Right lobe of liver (tissue), 6 donors: ENCODE measurements around the gene CCDC30. TPM values are rescaled to one million over a fixed set of nuclear protein-coding genes. Genes with fewer than 3 reads are reported as not detected.
"Not testable (repeated sequence)": the region's sequence is repeated elsewhere in the genome, so short reads cannot be mapped to it uniquely, and the experiment has no call there.

ENCODE experiments used
- ATAC-seq, 4 donors: fragments of 200-7000 bp; cut with Tn5 transposase; one replicate each; pipeline ENCODE4 v1.9.1; 2020; ENCODE audit warnings: mild to moderate bottlenecking in 4 of 4, moderate library complexity in 4 of 4
- DNase-seq, 3 donors: peaks; one replicate each; pipeline ENCODE4 v3.0.0-alpha.2; 2020
- H3K27ac ChIP-seq, 3 donors: fragments of 200-600 bp; one replicate each; pipeline ENCODE4 v1.8.0; 2022
- H3K27me3 ChIP-seq, 2 donors: fragments of 200-600 bp; one replicate each; pipeline ENCODE4 v1.8.0; 2022
- H3K36me3 ChIP-seq, 4 donors: fragments of 200-600 bp; sonication (generic) in 1 of 4; one replicate each; pipeline versions ENCODE4 v1.5.1 to v1.8.0; 2017 to 2022; ENCODE audit warnings: control low read depth in 1 of 4
- H3K4me1 ChIP-seq, 4 donors: fragments of 200-600 bp; sonication (generic) in 1 of 4; one replicate each; pipeline versions ENCODE4 v1.5.1 to v1.8.0; 2017 to 2022; ENCODE audit warnings: control low read depth in 1 of 4
- H3K4me3 ChIP-seq, 3 donors: fragments of 200-600 bp; one replicate each; pipeline ENCODE4 v1.8.0; 2022
- H3K9me3 ChIP-seq, 4 donors: fragments of 200-600 bp; sonication (generic) in 1 of 4; one replicate each; pipeline versions ENCODE4 v1.5.1 to v1.8.0; 2017 to 2022; ENCODE audit warnings: control low read depth in 1 of 4
- POLR2A ChIP-seq: fragments of 450-650 bp; IDR thresholded peaks from one replicate; pipeline ENCODE4 v1.6.1; 2017; ENCODE audit warnings: antibody characterized with exemption, mild to moderate bottlenecking
- WGBS: methylation state at CpG from one replicate; pipeline ENCODE4 v1.1.6; 2018; ENCODE audit warnings: low coverage, low lambda C conversion rate; ENCODE audit not compliant: insufficient coverage; ENCODE audit errors: missing lambda C conversion rate; 5-methylcytosine and 5-hydroxymethylcytosine counted together
- intact Hi-C, 2 donors: fragments of 100-400 bp; cut with DNase I; formaldehyde crosslinking; loops; one replicate each; pipeline versions ENCODE4 v1.11.2 to v1.14.1; 2022
- total RNA-seq, 6 experiments: library from RNA; depleted of rRNA in 2 of 6; stranded (reverse); fragments of >200 nt in 2 of 6; fragmentation: NEBNext Ultra II Directional in 3 of 6; extraction: Animal tissue kit (Norgen Biotek cat#: 25700) in 3 of 6; gene quantifications; one replicate each; pipeline versions ENCODE4 v1.1.0 to v1.2.4, GENCODE V29; 2016 to 2023
- TF ChIP-seq, protein P1 (sequence below), 4 donors: fragments of 200-600 bp in 3 of 4; fragments of 450-650 bp in 1 of 4; IDR thresholded peaks; one replicate each; pipeline versions ENCODE4 v1.5.1 to v1.8.0; 2016 to 2022; ENCODE audit warnings: antibody characterized with exemption in 4 of 4, mild to moderate bottlenecking in 2 of 4
- donor health status: DM: no; HTN: yes; CAD: no.
- donor health status: DM: no; HTN: no; CAD: no.
- donor health status: DM: no; HTN: no; CAD: no.
- donor health status: DM: no; HTN: yes; CAD: no.
- donor health status: DM: no; HTN: yes; CAD: no.

Gene CCDC30
- total RNA-seq, 6 experiments from 2014 or later: 0.37 to 1.4 (median 1.0) TPM

DNA sequence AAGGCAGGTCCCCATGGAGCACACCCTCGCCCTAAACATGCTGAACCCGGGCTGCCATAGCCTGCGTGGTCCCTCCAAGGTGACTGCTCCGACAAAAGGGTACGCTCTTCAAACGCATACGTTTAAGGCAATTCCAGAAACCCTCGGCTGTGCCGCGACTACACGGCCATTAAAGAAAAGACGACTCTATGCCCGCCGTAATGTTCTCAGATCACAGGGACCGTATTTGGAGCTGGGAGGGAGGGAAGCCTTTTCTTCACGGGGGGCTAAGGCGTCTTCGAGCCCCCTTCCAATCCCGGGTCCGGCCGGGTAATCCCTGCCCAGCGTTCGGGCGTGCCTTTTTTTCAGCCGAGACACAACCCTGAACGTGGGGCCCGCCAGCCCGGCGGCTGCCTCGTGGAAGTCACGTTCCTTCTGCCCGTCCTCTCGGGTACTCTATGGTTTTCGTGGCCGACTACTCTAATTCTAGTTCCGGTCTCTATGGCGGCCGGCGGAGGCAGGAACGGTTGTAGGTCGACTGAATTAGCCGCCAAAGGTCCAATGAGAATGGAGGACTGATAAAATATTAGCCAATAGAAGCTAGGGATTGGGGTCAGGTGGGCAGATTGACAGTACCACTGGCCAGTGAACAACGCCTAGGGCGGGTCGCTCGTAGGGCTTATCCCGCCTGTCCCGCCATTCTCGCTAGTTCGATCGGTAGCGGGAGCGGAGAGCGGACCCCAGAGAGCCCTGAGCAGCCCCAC, 218.8 kb downstream of the CCDC30 start, which contains the start of gene YBX1:
YBX1 (plus strand) TSS at position 678 of the 743 bp plus-strand sequence. CDS start 148 bp downstream, outside the sequence.
- peak; percentile 94 to 98 (median 96) for ATAC-seq

DNA sequence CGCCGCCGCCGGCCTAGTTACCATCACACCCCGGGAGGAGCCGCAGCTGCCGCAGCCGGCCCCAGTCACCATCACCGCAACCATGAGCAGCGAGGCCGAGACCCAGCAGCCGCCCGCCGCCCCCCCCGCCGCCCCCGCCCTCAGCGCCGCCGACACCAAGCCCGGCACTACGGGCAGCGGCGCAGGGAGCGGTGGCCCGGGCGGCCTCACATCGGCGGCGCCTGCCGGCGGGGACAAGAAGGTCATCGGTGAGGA, 219.3 kb downstream of the CCDC30 start:
- DNase-seq (peak in 1 of 3 donors; percentile 46), ATAC-seq (peak; percentile 2 to 39 (median 18))
- Histone ChIP-seq H3K4me3 (peak overlapping the region; percentile 68 to 80 (median 72)), H3K4me1 (peaks cover 0 to 46% (median 17%) of the 10 kb centered on the region in 4 donors), H3K27ac (peak overlapping the region; percentile 59 to 90 (median 73))
- H3K36me3 ChIP-seq, H3K27me3 ChIP-seq, H3K9me3 ChIP-seq, intact Hi-C loops: not testable (repeated sequence)
- WGBS: no CpG with 5 or more reads among the region's 33 CpGs

More for the DNA sequence above, 218.8 kb downstream of the CCDC30 start, which contains the start of gene YBX1:
- Histone ChIP-seq H3K27ac (peak within 1 kb of the TSS; percentile 74 to 90 (median 83)), H3K36me3 (peaks cover 0 to 3% (median 0%) of the 10 kb centered on the region in 4 donors), H3K4me3 (peak within 1 kb of the TSS; percentile 72 to 90 (median 80)), H3K27me3 (no peaks in the 10 kb centered on the region), H3K9me3 (no peaks in the 10 kb centered on the region), H3K4me1 (peaks cover 0 to 45% (median 17%) of the 10 kb centered on the region in 4 donors)
- WGBS: 1% methylated on average over 29 of the region's 54 CpGs
- peak; percentile 95 to 98 (median 97) for DNase-seq
- intact Hi-C loops: no loop called here
- TF ChIP-seq POLR2A: peak; percentile 92
- TF ChIP-seq, protein P1, sequence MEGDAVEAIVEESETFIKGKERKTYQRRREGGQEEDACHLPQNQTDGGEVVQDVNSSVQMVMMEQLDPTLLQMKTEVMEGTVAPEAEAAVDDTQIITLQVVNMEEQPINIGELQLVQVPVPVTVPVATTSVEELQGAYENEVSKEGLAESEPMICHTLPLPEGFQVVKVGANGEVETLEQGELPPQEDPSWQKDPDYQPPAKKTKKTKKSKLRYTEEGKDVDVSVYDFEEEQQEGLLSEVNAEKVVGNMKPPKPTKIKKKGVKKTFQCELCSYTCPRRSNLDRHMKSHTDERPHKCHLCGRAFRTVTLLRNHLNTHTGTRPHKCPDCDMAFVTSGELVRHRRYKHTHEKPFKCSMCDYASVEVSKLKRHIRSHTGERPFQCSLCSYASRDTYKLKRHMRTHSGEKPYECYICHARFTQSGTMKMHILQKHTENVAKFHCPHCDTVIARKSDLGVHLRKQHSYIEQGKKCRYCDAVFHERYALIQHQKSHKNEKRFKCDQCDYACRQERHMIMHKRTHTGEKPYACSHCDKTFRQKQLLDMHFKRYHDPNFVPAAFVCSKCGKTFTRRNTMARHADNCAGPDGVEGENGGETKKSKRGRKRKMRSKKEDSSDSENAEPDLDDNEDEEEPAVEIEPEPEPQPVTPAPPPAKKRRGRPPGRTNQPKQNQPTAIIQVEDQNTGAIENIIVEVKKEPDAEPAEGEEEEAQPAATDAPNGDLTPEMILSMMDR (IDR thresholded peaks at IDR 0.05): no peak

DNA sequence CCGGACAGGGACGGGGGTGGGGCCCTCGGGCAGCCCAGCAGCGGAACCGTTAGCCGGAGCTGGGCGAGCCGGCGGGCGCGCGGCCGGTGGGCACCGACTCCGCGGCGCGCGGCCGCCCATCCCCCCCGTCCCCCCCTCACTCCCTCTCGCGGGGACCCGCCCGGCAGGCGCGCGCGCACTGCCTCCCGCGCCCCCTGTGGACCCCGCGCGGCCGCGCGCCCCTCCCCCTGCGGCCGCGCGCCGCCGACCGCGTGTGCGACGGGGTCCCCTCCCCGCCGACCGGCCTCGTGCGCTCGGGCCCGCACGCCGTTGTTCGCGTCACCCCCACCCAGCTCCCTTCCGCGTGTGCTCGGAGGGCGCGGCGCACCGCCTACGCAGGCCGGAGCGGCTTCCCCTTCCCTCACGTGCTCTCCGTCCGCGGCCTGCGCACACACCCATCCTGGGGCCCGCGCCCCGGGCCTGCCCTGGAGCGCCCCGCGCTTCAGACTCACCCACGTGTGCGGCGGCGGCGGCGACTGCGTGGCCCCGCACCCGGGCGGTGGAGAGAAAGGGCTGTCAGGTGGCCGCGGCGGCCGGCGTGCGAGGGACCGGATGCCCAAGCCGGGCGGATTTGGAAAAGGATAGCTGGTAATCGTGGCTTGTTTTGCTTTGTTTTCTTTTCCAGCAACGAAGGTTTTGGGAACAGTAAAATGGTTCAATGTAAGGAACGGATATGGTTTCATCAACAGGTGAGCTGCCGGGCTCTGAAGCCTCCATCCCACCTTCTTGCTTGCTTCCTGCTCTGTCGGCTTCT, 219.8 kb downstream of the CCDC30 start:
- ATAC-seq (peak; percentile 59 to 66 (median 63)), DNase-seq (peak; percentile 76 to 85 (median 83))
- peaks cover 0 to 47% (median 17%) of the 10 kb centered on the region in 4 donors for H3K4me1 ChIP-seq
- peak overlapping the region; percentile 72 to 90 (median 80) for H3K4me3 ChIP-seq
- peaks cover 0 to 3% (median 0%) of the 10 kb centered on the region in 4 donors for H3K36me3 ChIP-seq
- TF ChIP-seq, protein P1 (IDR thresholded peaks at IDR 0.05): no peak
- peak; percentile 24 for TF ChIP-seq POLR2A
- intact Hi-C loops: no loop called here
- H3K27ac ChIP-seq: peak overlapping the region; percentile 59 to 90 (median 73)
- 2% methylated on average over 5 of the region's 103 CpGs for WGBS
- no peaks in the 10 kb centered on the region for H3K27me3 ChIP-seq
- no peaks in the 10 kb centered on the region for H3K9me3 ChIP-seq

DNA sequence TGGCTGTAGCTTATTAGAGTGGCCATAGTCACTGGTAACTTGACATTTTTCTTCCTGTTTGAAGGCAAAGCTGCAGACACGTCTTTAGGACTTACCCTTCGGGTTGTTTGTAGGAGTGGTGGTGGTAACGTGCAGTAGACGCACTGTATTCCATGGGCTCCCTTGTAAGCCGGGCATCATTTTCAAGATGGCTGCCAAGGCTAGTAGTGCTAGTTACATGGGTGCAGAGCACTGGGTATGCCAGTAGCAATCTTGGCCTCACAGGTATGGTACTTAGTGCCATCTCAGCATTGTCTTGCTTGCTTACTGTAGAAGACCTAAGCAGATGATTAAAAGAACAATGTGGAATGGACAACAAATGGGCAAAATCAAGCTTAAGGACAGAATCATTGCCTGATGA, 221.1 kb downstream of the CCDC30 start:
- no peak overlapping the region for H3K27ac ChIP-seq
- intact Hi-C loops: no loop called here
- H3K36me3 ChIP-seq: peaks cover 0 to 3% (median 0%) of the 10 kb centered on the region in 4 donors
- H3K4me1 ChIP-seq: peaks cover 0 to 52% (median 17%) of the 10 kb centered on the region in 4 donors
- TF ChIP-seq, protein P1 (IDR thresholded peaks at IDR 0.05): no peak
- no peak for TF ChIP-seq POLR2A
- no peaks in the 10 kb centered on the region for H3K9me3 ChIP-seq
- no peaks in the 10 kb centered on the region for H3K27me3 ChIP-seq
- no peak for ATAC-seq
- no peak for DNase-seq
- WGBS: 43% methylated on average over 5 of the region's 5 CpGs
- no peak overlapping the region for H3K4me3 ChIP-seq
